GM10266 (cell line): Measurements from ENCODE around the gene POMC.
A peak's percentile ranks its signal among the peaks of the same experiment; 100 is the strongest.
"Not testable (repeated sequence)": the region's sequence is repeated elsewhere in the genome, so short reads cannot be mapped to it uniquely, and the experiment has no call there.

Experiments used
- DNase-seq: peaks from one replicate; pipeline ENCODE4 v3.0.0; 2012; ENCODE audit errors: extremely low spot score
- TF ChIP-seq, protein P1 (sequence below): IDR thresholded peaks from 2 replicates; pipeline ENCODE4 v1.5.1; 2012; ENCODE audit warnings: mild to moderate bottlenecking, low read depth; ENCODE audit not compliant: control insufficient read depth, insufficient read depth; ENCODE audit errors: missing control alignments

The POMC gene

DNA sequence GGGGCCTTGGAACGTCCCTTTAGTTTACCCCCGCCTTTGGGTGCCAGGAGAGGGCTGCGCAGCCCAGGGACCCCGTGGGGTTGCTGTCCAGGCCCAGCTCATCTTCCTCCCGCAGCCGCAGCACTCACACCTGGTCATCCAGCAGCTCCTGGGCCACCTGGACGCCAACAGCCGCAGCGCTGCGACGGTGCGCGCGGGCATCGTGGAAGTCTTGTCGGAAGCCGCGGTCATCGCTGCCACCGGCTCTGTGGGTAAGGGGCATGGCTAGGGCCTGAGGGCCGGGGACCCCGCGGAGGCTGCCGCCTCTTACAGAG is 37.2 kb downstream of the POMC start:
- DNase-seq, result no peak
- TF ChIP-seq, protein P1, sequence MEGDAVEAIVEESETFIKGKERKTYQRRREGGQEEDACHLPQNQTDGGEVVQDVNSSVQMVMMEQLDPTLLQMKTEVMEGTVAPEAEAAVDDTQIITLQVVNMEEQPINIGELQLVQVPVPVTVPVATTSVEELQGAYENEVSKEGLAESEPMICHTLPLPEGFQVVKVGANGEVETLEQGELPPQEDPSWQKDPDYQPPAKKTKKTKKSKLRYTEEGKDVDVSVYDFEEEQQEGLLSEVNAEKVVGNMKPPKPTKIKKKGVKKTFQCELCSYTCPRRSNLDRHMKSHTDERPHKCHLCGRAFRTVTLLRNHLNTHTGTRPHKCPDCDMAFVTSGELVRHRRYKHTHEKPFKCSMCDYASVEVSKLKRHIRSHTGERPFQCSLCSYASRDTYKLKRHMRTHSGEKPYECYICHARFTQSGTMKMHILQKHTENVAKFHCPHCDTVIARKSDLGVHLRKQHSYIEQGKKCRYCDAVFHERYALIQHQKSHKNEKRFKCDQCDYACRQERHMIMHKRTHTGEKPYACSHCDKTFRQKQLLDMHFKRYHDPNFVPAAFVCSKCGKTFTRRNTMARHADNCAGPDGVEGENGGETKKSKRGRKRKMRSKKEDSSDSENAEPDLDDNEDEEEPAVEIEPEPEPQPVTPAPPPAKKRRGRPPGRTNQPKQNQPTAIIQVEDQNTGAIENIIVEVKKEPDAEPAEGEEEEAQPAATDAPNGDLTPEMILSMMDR, result no peak

DNA sequence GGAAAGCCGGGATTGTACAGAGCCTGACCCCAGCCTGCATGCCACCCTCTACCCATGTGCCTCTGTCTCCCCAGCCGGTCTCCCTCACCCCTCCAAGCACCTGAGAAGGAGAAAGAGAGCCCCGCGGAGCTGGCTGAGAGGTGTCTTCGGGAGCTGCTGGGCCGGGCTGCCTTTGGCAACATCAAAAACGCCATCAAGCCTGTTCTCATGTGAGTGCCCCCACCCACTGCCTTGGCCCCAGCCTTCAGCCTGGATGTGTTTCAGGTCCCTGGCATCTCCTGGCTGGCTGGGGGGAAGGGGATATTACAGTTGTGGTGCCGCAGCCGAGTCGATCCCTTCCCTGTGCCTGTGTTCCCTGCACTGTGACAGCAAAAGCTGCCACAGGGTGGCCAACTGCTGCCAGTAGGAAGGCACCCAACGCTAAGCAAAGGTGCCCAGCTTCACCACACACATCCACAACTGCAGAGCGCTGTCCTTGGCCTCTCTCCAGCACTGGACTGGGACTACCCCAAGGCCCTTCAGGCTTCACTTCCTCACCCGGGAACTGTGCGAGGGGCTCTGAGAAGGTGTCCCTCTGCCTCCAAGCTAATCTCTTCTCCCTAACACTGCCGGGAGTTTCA is 38.4 kb downstream of the POMC start:
- TF ChIP-seq, protein P1, result no peak
- peak; percentile 26 for DNase-seq

DNA sequence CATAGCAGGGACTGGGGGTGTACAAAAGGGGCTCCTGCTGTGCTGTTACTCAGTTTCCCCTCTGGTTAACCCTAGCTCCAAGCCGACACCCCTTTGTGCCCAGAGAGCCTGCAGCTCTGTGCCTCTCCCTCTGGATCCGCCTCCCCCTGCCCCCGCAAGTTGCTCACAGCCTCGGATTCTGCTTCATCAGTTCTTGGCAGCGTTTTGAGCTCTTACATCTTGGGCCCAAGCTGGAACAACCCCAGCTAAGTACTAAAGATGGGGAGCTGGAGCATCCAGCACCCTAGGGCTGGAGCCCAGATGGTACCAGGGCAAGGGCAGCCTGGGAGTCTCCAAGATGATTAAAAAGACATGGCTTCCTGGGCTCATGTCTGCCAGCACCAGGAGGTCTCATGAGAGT is 40.7 kb downstream of the POMC start:
- TF ChIP-seq, protein P1, result no peak
- DNase-seq, result no peak

GRCh38 chr2:25127071-25127470 is 41.3 kb downstream of the POMC start:
- DNase-seq, result not testable (repeated sequence)

DNA sequence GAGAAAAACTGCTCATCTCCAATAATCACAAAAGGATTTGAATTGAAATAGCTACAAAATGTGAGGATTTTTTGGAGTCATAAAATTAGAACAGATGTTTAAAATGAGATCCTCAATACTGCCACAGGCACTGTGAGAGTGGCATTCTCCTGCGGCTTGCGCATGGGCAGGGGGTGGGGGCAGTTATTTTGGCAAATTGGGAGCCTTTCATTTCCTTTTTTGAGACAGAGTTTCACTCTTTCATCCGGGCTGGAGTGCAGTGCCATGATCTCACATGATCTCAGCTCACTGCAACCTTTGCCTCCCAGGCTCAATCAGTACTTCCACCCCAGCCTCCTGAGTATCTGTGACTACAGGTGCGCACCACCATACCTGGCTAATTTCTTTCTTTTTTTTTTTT is 42.4 kb downstream of the POMC start:
- no peak for DNase-seq
- TF ChIP-seq, protein P1, result no peak

- TF ChIP-seq, protein P1, result no peak
- no peak for DNase-seq
Measured at GRCh38 chr2:25125189-25125588, 43.2 kb downstream of the POMC start.

DNA sequence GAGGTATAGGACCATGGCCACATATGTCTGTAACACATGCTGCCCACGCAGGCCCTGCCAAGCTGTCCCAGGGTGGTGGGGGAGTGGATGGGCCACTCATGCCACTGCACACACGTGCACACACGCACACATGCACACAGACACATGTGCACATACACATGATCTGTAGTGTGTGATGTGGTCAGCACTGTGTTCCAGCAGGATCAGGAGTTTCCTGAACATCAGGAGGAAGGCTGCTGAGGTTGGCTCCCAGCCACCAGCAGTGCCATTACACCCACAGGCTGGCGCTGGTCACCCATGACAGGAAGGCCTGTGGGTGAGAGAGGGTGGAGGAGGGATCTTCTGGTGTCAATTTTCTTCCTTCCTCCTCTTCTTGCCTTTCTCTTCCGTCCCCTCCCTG is 44.7 kb downstream of the POMC start:
- TF ChIP-seq, protein P1, result no peak
- DNase-seq, result no peak

- TF ChIP-seq, protein P1, result no peak
- DNase-seq, result no peak
Measured at GRCh38 chr2:25122367-25122766, 46.0 kb downstream of the POMC start.
